Lung microvascular endothelial cell (primary cell): Measurements from ENCODE around the gene UCK2. TPM values are rescaled to one million over a fixed set of nuclear protein-coding genes. Genes with fewer than 3 reads are reported as not detected.

Experiments used
- DNase-seq, 2 donors: peaks; one replicate each; pipeline versions ENCODE4 v3.0.0 to v3.0.0-alpha.2; 2010; ENCODE audit warnings: low read depth in 2 of 2
- total RNA-seq: library from RNA; depleted of rRNA; stranded (reverse); fragments of >200 nt; gene quantifications from 2 replicates; pipeline ENCODE4 v1.2.1, GENCODE V29; 2014

Gene UCK2
- total RNA-seq, 1 donor from 2014 or later, result 53.4 TPM

- no peak for DNase-seq
These were observed 6.8 kb downstream of the UCK2 start for GRCh38 chr1:165834229-165834628.

GRCh38 chr1:165834881-165835280 is 7.5 kb downstream of the UCK2 start:
- DNase-seq, result no peak

- no peak for DNase-seq
These were observed 9.5 kb downstream of the UCK2 start for GRCh38 chr1:165836664-165837482.

- DNase-seq, result peak; percentile 62 to 75
These were observed 10.5 kb downstream of the UCK2 start for GRCh38 chr1:165837838-165838364.

GRCh38 chr1:165840423-165840822 is 13.0 kb downstream of the UCK2 start:
- DNase-seq, result no peak

GRCh38 chr1:165841582-165842017 is 14.2 kb downstream of the UCK2 start:
- DNase-seq, result peak; percentile 40 to 68

GRCh38 chr1:165842023-165842670 is 14.7 kb downstream of the UCK2 start:
- no peak for DNase-seq

GRCh38 chr1:165842671-165843129 is 15.3 kb downstream of the UCK2 start:
- DNase-seq, result peak; percentile 32 to 51

GRCh38 chr1:165843304-165843703 is 15.9 kb downstream of the UCK2 start:
- DNase-seq, result peak in 1 of 2 donors; percentile 26

- no peak for DNase-seq
These were observed 16.8 kb downstream of the UCK2 start for GRCh38 chr1:165844114-165844798.

GRCh38 chr1:165844933-165845332 is 17.5 kb downstream of the UCK2 start:
- DNase-seq, result no peak

GRCh38 chr1:165845569-165845968 is 18.2 kb downstream of the UCK2 start:
- no peak for DNase-seq

- no peak for DNase-seq
These were observed 18.8 kb downstream of the UCK2 start for GRCh38 chr1:165845992-165846748.

GRCh38 chr1:165847486-165847885 is 20.1 kb downstream of the UCK2 start:
- DNase-seq, result no peak

- DNase-seq, result no peak
These were observed 22.1 kb downstream of the UCK2 start for GRCh38 chr1:165849353-165850133.

GRCh38 chr1:165851034-165851658 is 23.7 kb downstream of the UCK2 start:
- DNase-seq, result no peak

GRCh38 chr1:165852871-165853270 is 25.5 kb downstream of the UCK2 start:
- DNase-seq, result no peak

GRCh38 chr1:165853528-165854075 is 26.2 kb downstream of the UCK2 start:
- DNase-seq, result no peak

GRCh38 chr1:165854101-165854845 is 26.9 kb downstream of the UCK2 start:
- peak; percentile 25 to 70 for DNase-seq
